Subcutaneous abdominal adipose tissue (tissue), 5 donors: ENCODE results near the gene LOXL4.

ENCODE experiments used
- H3K27ac ChIP-seq: one replicate; pipeline ENCODE4 v1.7.0; 2013; ENCODE audit warnings: low read depth, mild to moderate bottlenecking, inconsistent platforms, low read length, moderate library complexity
- H3K27me3 ChIP-seq, 5 donors: one replicate each; pipeline ENCODE4 v1.7.0; 2013; ENCODE audit warnings: low read length in 5 of 5, inconsistent platforms in 1 of 5; ENCODE audit not compliant: control insufficient read depth in 5 of 5, insufficient read depth in 4 of 5
- H3K36me3 ChIP-seq, 5 donors: one replicate each; pipeline ENCODE4 v1.7.0; 2013; ENCODE audit warnings: low read length in 5 of 5; ENCODE audit not compliant: control insufficient read depth in 5 of 5, insufficient read depth in 5 of 5
- H3K4me1 ChIP-seq, 5 donors: one replicate each; pipeline ENCODE4 v1.7.0; 2013; ENCODE audit warnings: low read length in 5 of 5, mild to moderate bottlenecking in 3 of 5, moderate library complexity in 1 of 5; ENCODE audit not compliant: control insufficient read depth in 5 of 5, insufficient read depth in 5 of 5
- H3K4me3 ChIP-seq, 5 donors: one replicate each; pipeline ENCODE4 v1.7.0; 2013; ENCODE audit warnings: low read length in 5 of 5, low read depth in 1 of 5
- H3K9ac ChIP-seq, 5 donors: one replicate each; pipeline ENCODE4 v1.7.0; 2013; ENCODE audit warnings: low read length in 5 of 5, mild to moderate bottlenecking in 4 of 5, moderate library complexity in 3 of 5
- H3K9me3 ChIP-seq, 5 donors: one replicate each; pipeline ENCODE4 v1.7.0; 2013; ENCODE audit warnings: low read length in 5 of 5; ENCODE audit not compliant: control insufficient read depth in 5 of 5
- donor health status: healthy.
- donor health status: healthy.
- donor health status: healthy.
- donor health status: healthy.
- donor health status: healthy.

LOXL4 gene

GRCh38 chr10:98295907-98296306 is 27.9 kb upstream of the LOXL4 start:
- H3K36me3 ChIP-seq: no peaks in the 10 kb centered on the region
- peaks cover 0 to 6% (median 0%) of the 10 kb centered on the region in 5 donors for H3K27me3 ChIP-seq
- no peak overlapping the region for H3K9ac ChIP-seq
- no peak overlapping the region for H3K4me3 ChIP-seq
- peaks cover 2 to 21% (median 12%) of the 10 kb centered on the region in 5 donors for H3K4me1 ChIP-seq
- no peaks in the 10 kb centered on the region for H3K9me3 ChIP-seq
- H3K27ac ChIP-seq: no peak overlapping the region

DNA sequence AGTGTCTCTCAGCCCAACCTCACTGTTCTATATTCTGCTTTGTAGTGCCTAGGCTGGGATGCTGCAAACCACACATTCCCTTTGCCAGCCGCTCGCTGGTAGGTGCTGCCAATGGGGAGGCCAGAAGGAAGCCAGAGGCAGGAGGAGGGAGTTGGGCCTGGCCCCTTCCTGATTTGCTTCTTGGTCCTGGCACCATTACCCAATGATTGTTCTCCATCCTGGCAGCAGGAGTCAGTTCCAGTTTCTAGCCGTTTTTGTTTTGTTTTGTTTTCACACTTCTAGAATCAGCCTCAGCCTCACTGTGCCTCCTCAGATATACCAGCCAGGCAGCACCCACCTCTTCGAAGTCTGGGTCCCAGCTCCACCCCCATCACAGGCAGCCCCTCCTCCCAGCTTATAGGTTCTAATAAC is 27.4 kb upstream of the LOXL4 start:
- no peak overlapping the region for H3K27ac ChIP-seq

DNA sequence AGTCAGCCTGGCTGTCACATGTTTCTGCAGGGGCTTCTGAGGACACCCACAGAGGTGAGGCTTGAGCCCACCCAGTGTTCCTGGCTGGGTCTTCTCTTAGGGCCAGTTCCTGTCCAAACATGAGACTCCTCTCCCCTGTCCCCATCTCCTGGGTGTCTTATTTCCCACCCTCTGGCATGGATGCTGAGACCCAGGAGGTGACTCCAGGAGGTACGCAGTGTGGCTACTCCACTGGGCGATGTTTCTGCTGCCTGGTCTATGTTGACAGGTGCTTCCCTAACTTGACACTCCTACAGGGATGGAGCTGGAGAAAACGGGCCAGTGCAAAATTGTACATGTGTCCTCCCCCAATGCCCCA is 26.3 kb upstream of the LOXL4 start:
- H3K4me3 ChIP-seq: no peak overlapping the region

More for the DNA sequence above, 27.4 kb upstream of the LOXL4 start:
- peaks cover 0 to 3% (median 0%) of the 10 kb centered on the region in 5 donors for H3K27me3 ChIP-seq
- H3K4me1 ChIP-seq: peaks cover 2 to 21% (median 12%) of the 10 kb centered on the region in 5 donors
- no peaks in the 10 kb centered on the region for H3K36me3 ChIP-seq
- H3K4me3 ChIP-seq: peak overlapping the region in 1 of 5 donors; percentile 15
- H3K9ac ChIP-seq: no peak overlapping the region
- no peaks in the 10 kb centered on the region for H3K9me3 ChIP-seq

DNA sequence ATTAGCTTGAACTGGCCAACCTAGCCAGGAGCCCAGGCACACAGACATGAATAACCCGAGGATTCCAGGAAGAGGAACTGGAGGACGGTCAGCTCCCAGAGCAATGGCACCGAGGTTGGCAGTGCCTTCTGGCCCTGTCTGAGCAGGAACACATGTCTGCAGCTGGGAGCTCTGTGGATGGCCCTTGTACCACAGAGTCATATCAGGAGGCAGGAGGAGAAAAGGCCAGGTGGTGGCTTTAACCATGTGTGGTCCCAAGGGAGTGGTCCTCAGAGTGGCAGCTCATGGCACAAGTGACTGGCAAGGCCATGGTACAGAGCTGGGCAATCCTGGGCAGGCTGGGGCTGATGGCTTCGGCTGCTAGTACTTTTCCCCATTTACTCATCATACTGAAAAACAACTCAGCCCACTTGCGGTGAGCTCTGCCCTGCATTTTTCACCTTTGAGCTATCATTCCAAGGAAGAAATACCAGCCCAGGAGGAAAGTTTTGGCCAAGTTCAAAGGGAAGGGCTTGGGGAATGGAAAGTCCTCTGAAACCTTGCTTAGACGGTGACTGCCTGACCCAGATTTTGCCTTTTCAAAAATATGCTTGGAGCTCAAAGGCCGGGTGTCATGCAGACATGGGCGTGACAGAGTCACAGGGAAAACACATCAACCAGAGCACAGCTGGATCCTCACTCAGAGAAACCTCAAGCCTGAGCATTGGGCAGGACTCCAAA is 25.7 kb upstream of the LOXL4 start:
- no peak overlapping the region for H3K27ac ChIP-seq

More for the DNA sequence above, 26.3 kb upstream of the LOXL4 start:
- H3K36me3 ChIP-seq: no peaks in the 10 kb centered on the region
- no peak overlapping the region for H3K9ac ChIP-seq
- H3K4me1 ChIP-seq: peaks cover 2 to 21% (median 12%) of the 10 kb centered on the region in 5 donors
- H3K9me3 ChIP-seq: no peaks in the 10 kb centered on the region
- H3K27me3 ChIP-seq: peaks cover 0 to 3% (median 0%) of the 10 kb centered on the region in 5 donors
- H3K27ac ChIP-seq: no peak overlapping the region

GRCh38 chr10:98292971-98293370 is 25.0 kb upstream of the LOXL4 start:
- Histone ChIP-seq H3K9me3 (no peaks in the 10 kb centered on the region), H3K27ac (no peak overlapping the region), H3K4me3 (no peak overlapping the region), H3K27me3 (peaks cover 0 to 3% (median 0%) of the 10 kb centered on the region in 5 donors), H3K36me3 (no peaks in the 10 kb centered on the region), H3K4me1 (peaks cover 2 to 21% (median 12%) of the 10 kb centered on the region in 5 donors), H3K9ac (no peak overlapping the region)

More for the DNA sequence above, 25.7 kb upstream of the LOXL4 start:
- Histone ChIP-seq H3K36me3 (no peaks in the 10 kb centered on the region), H3K27me3 (peaks cover 0 to 3% (median 0%) of the 10 kb centered on the region in 5 donors), H3K4me1 (peaks cover 2 to 21% (median 12%) of the 10 kb centered on the region in 5 donors), H3K4me3 (no peak overlapping the region), H3K9me3 (no peaks in the 10 kb centered on the region), H3K9ac (no peak overlapping the region)

DNA sequence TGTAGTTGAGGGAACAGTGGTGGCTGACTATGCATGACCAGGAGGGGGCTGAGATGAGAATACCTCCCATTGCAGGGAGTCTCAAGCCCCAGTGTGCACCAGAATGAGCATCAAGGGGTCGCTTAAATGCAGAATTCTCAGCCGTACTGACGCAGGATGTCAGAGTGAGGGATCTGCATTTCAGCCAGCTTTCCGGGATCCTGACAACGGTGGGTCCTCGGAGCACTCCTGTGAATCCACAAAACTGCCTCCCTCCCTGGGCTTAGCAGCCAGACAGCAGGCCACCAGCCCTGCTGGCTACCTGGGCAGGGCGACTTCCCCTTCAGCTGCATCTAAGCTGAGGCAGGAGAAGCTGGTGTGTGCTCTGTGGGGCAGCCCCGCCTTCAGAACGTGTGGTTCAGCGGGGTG is 21.8 kb upstream of the LOXL4 start:
- H3K27me3 ChIP-seq: peaks cover 0 to 9% (median 3%) of the 10 kb centered on the region in 5 donors
- no peaks in the 10 kb centered on the region for H3K36me3 ChIP-seq
- H3K4me1 ChIP-seq: peaks cover 2 to 15% (median 11%) of the 10 kb centered on the region in 5 donors
- H3K9ac ChIP-seq: no peak overlapping the region
- H3K4me3 ChIP-seq: no peak overlapping the region
- no peaks in the 10 kb centered on the region for H3K9me3 ChIP-seq
- H3K27ac ChIP-seq: no peak overlapping the region

GRCh38 chr10:98287321-98287720 is 19.3 kb upstream of the LOXL4 start:
- H3K4me3 ChIP-seq: no peak overlapping the region
- H3K9ac ChIP-seq: no peak overlapping the region
- H3K27me3 ChIP-seq: peaks cover 0 to 9% (median 3%) of the 10 kb centered on the region in 5 donors
- H3K27ac ChIP-seq: no peak overlapping the region
- no peaks in the 10 kb centered on the region for H3K36me3 ChIP-seq
- peaks cover 0 to 3% (median 0%) of the 10 kb centered on the region in 5 donors for H3K4me1 ChIP-seq
- H3K9me3 ChIP-seq: no peaks in the 10 kb centered on the region

DNA sequence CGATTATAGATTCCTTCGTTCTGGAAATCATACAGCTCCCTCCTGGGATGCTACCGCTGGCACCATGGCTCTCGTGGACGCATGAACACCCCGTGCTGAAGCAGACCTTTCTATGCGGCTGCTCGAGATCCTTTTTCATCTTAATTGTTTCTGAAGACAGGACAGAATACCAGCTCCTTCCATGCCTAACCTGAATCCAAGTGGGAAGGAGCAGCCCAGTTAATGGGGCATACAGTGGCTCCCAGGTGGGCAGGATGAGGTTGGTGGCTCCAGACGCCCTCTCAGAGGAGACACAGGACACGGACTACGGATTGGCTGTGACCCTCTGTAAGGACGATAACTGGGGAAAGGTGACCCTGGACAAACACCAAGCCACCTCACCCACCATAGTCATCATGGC is 18.4 kb upstream of the LOXL4 start:
- H3K4me1 ChIP-seq: peaks cover 0 to 3% (median 0%) of the 10 kb centered on the region in 5 donors
- H3K36me3 ChIP-seq: no peaks in the 10 kb centered on the region
- no peak overlapping the region for H3K4me3 ChIP-seq
- H3K27me3 ChIP-seq: peaks cover 0 to 6% (median 3%) of the 10 kb centered on the region in 5 donors
- H3K9me3 ChIP-seq: no peaks in the 10 kb centered on the region
- H3K27ac ChIP-seq: no peak overlapping the region
- no peak overlapping the region for H3K9ac ChIP-seq

DNA sequence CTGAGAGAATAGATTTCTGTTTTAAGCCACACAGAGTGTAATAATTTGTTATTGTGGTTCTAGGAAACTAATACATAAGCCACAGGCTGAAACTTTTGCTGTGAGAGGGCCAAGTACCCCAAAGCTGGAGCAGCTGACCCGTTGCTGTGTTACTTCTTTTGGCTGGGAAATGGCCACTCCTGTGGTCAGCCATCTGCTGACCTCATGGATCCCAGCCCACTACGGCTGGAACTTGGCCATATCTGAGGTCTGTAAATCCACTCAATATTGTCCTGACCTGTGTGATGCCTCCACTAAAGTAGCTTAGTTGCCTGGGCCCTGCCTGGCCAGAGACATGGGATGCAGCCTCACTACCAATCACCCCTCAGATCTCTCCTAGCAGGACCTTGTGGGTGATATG is 17.4 kb upstream of the LOXL4 start:
- Histone ChIP-seq H3K4me3 (no peak overlapping the region), H3K27me3 (peaks cover 0 to 6% (median 3%) of the 10 kb centered on the region in 5 donors), H3K36me3 (no peaks in the 10 kb centered on the region), H3K27ac (no peak overlapping the region), H3K9me3 (no peaks in the 10 kb centered on the region), H3K4me1 (peaks cover 0 to 3% (median 0%) of the 10 kb centered on the region in 5 donors), H3K9ac (no peak overlapping the region)

GRCh38 chr10:98276311-98276710 is 8.3 kb upstream of the LOXL4 start:
- Histone ChIP-seq H3K4me3 (no peak overlapping the region), H3K27ac (no peak overlapping the region), H3K9ac (no peak overlapping the region), H3K4me1 (no peaks in the 10 kb centered on the region), H3K36me3 (no peaks in the 10 kb centered on the region), H3K27me3 (peaks cover 0 to 8% (median 4%) of the 10 kb centered on the region in 5 donors), H3K9me3 (no peaks in the 10 kb centered on the region)
